LHCN-M2 (cell line): Measurements from ENCODE around the gene PGBD5. TPM values are rescaled to one million over a fixed set of nuclear protein-coding genes. Genes with fewer than 3 reads are reported as not detected.

ENCODE experiments used
- DNase-seq: peaks from one replicate; pipeline ENCODE4 v3.0.0-alpha.2; 2012; ENCODE audit warnings: low read depth
- total RNA-seq: library from RNA; depleted of rRNA; stranded (reverse); fragments of >200 nt; gene quantifications from 2 replicates; pipeline ENCODE4 v1.2.3, GENCODE V29; 2014; rRNA removed

Gene PGBD5
- total RNA-seq, 1 experiment from 2014 or later: 0.29 TPM

GRCh38 chr1:230265200-230266115, 160.7 kb downstream of the PGBD5 start:
- DNase-seq: no peak

Other genes with a start within 250 kb of the PGBD5 start
- gene COG2, start 216.1 kb upstream of the PGBD5 start, total RNA-seq: 20.4 and 22.7 TPM in 2 replicates